Measurements from ENCODE around the gene PRAMEF20.

PRAMEF20 gene

GRCh38 chr1:13461977-13462376 lies 51.7 kb downstream of the PRAMEF20 start:
- DNase-seq (ENCODE audit: low read depth, low spot score): no peak
- no peaks in the 10 kb centered on the region for H3K4me1 ChIP-seq (ENCODE audit: control insufficient read depth, insufficient read depth, low read length)
- no peak overlapping the region for H3K4me3 ChIP-seq (ENCODE audit: low read length)
- no peak overlapping the region for H3K27ac ChIP-seq (ENCODE audit: low read length)
- H3K9me3 ChIP-seq (ENCODE audit: control insufficient read depth, insufficient read depth, low read length): no peaks in the 10 kb centered on the region; the same call in 1 of the 2 replicates
- H3K27me3 ChIP-seq (ENCODE audit: control insufficient read depth, insufficient read depth, low read length): no peaks in the 10 kb centered on the region
- no CpG with 5 or more reads among the region's 2 CpGs for WGBS (ENCODE audit: insufficient coverage, insufficient read length)
- no peaks in the 10 kb centered on the region for H3K36me3 ChIP-seq (ENCODE audit: control insufficient read depth, insufficient read depth, low read length)

- WGBS (ENCODE audit: insufficient coverage, insufficient read length): no CpG with 5 or more reads among the region's 7 CpGs
- no peak for DNase-seq (ENCODE audit: low read depth, low spot score)
- Histone ChIP-seq H3K4me3 (ENCODE audit: low read length) (no peak overlapping the region), H3K36me3 (ENCODE audit: control insufficient read depth, insufficient read depth, low read length) (no peaks in the 10 kb centered on the region), H3K27ac (ENCODE audit: low read length) (no peak overlapping the region), H3K4me1 (ENCODE audit: control insufficient read depth, insufficient read depth, low read length) (no peaks in the 10 kb centered on the region), H3K27me3 (ENCODE audit: control insufficient read depth, insufficient read depth, low read length) (no peaks in the 10 kb centered on the region), H3K9me3 (ENCODE audit: control insufficient read depth, insufficient read depth, low read length) (no peaks in the 10 kb centered on the region; the same call in 1 of the 2 replicates)
Measured at GRCh38 chr1:13462682-13463081, 52.4 kb downstream of the PRAMEF20 start.

GRCh38 chr1:13465515-13465914 lies 55.3 kb downstream of the PRAMEF20 start:
- Histone ChIP-seq H3K36me3 (ENCODE audit: control insufficient read depth, insufficient read depth, low read length) (no peaks in the 10 kb centered on the region), H3K4me1 (ENCODE audit: control insufficient read depth, insufficient read depth, low read length) (no peaks in the 10 kb centered on the region), H3K27me3 (ENCODE audit: control insufficient read depth, insufficient read depth, low read length) (no peaks in the 10 kb centered on the region), H3K27ac (ENCODE audit: low read length) (no peak overlapping the region), H3K4me3 (ENCODE audit: low read length) (no peak overlapping the region), H3K9me3 (ENCODE audit: control insufficient read depth, insufficient read depth, low read length) (no peaks in the 10 kb centered on the region; the same call in 1 of the 2 replicates)
- no CpG with 5 or more reads among the region's 1 CpG for WGBS (ENCODE audit: insufficient coverage, insufficient read length)
- DNase-seq (ENCODE audit: low read depth, low spot score): no peak

GRCh38 chr1:13469343-13469742 lies 59.1 kb downstream of the PRAMEF20 start:
- Histone ChIP-seq H3K9me3 (ENCODE audit: control insufficient read depth, insufficient read depth, low read length) (no peaks in the 10 kb centered on the region), H3K27me3 (ENCODE audit: control insufficient read depth, insufficient read depth, low read length) (no peaks in the 10 kb centered on the region), H3K4me3 (ENCODE audit: low read length) (no peak overlapping the region), H3K27ac (ENCODE audit: low read length) (no peak overlapping the region), H3K36me3 (ENCODE audit: control insufficient read depth, insufficient read depth, low read length) (no peaks in the 10 kb centered on the region), H3K4me1 (ENCODE audit: control insufficient read depth, insufficient read depth, low read length) (no peaks in the 10 kb centered on the region)
- DNase-seq (ENCODE audit: low read depth, low spot score): no peak
- no CpG with 5 or more reads among the region's 5 CpGs for WGBS (ENCODE audit: insufficient coverage, insufficient read length)

Data from iPS DF 6.9 (cell line).